GM18502 (cell line): ENCODE data around the gene NTN1.

Experiments used
- ATAC-seq: cut with Tn5 transposase; IDR thresholded peaks from one replicate; pipeline ENCODE4 v1.9.1; 2021; ENCODE audit warnings: mild to moderate bottlenecking; ENCODE audit not compliant: unreplicated experiment, poor library complexity

The NTN1 gene

DNA sequence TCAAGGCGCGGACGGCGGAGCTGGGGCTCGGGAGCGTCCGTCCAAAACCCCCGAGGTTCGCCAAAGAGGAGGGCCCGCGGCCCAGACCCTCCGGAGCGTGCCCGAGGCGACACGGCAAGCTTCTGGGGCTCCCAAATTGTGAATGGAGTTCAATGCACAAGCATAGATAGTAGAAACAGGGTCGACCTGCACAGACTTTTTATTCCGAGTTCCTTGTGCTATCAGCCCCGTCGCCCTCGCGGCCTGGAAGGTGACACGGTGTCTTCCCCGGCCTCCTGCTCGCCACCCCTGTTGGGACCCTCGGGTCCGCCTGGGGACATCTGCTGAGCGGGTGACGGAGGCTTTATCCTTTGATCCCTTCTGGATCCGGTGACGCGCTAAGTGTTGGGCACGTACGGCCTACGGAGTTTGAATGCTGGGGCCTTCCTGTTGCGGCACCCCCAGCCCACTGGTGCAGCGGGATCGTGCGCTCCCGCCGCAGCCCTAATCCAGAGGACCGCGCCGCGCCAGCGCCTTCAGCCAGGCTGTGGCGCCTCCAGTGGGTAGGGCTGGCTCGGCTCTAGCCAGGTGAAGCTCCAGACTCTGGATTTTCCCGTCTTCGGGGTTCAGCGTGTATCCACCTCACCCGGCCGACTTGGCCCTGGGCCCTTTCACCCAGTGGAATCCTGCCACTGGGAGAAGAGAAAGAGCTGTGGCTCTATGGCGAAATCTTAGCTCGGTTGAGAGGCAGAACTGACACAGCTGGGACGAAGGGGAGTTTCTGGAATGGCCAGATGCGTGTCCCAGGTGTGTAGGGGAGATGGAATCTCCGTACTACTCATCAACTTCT, 17.0 kb upstream of the NTN1 start:
- no peak for ATAC-seq

DNA sequence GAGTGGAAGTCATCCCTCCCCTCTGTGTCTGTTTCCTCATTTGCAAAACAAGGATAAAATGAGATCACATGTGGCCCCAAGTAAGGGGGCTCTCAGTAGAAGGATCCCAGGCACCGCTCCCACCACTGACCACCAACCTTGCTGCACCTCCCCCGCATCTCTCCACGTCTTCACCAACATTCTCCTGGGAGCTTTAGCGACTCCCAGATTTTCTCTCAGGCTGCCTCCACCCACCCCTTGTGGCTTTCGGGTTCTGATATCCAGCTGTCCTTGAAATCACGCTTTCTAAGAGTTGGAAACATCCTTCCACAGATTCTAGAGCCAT, 16.4 kb upstream of the NTN1 start:
- ATAC-seq, result no peak

GRCh38 chr17:9006175-9006767, 15.0 kb upstream of the NTN1 start:
- no peak for ATAC-seq

- no peak for ATAC-seq
These were observed 14.1 kb upstream of the NTN1 start for GRCh38 chr17:9007052-9007714.

- ATAC-seq, result no peak
These were observed 12.2 kb upstream of the NTN1 start for GRCh38 chr17:9009096-9009495.

DNA sequence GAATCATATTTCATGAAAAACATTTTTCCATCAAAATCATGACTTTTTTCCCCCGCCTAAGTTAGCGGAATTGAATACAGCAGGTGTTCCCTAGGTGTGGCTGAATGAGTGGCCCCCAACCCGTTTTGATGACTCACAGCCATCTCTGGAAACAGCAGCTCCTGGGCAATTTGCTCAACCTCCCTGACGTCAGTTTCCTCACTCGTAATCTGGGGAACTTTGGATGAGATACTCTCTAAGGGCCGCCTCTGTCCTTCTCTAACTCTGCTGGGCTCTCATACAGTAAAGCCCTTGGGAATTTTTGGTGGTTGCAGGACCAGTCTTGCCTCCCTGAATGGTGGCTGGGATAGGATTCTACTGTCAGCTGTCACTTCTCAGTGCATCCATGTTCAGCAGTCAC, 11.6 kb upstream of the NTN1 start:
- ATAC-seq, result no peak

- ATAC-seq, result no peak
These were observed 10.3 kb upstream of the NTN1 start for GRCh38 chr17:9011001-9011400.

- no peak for ATAC-seq
These were observed 4.3 kb upstream of the NTN1 start for GRCh38 chr17:9016941-9017552.

- ATAC-seq, result no peak
These were observed 2.6 kb upstream of the NTN1 start for GRCh38 chr17:9018726-9019125.

GRCh38 chr17:9020096-9020823, 1.1 kb upstream of the NTN1 start:
- ATAC-seq, result no peak

- ATAC-seq, result peak; percentile 16
These were observed 519 bp upstream of the NTN1 start for GRCh38 chr17:9020824-9021157.

DNA sequence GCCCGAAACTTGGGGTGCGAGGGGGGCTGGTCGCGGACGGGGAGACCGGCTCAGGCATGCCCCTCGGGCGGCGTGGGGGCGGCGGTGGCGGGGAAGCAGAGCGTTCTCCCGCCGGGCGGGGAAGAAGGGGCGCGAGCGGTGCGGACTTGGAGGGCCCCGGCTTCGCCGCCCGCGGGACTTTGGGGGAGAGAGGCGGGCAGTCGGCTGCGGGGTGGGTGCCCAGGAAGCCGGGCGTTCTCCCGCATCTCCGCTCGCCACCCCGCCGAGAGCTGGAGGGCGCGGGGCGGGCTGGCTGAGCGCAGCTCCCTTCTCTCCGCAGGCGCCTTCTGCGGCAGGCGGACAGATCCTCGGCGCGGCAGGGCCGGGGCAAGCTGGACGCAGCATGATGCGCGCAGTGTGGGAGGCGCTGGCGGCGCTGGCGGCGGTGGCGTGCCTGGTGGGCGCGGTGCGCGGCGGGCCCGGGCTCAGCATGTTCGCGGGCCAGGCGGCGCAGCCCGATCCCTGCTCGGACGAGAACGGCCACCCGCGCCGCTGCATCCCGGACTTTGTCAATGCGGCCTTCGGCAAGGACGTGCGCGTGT, 772 bp downstream of the NTN1 start:
- ATAC-seq, result peak; percentile 5

GRCh38 chr17:9022573-9023391, 1.5 kb downstream of the NTN1 start:
- ATAC-seq, result no peak

DNA sequence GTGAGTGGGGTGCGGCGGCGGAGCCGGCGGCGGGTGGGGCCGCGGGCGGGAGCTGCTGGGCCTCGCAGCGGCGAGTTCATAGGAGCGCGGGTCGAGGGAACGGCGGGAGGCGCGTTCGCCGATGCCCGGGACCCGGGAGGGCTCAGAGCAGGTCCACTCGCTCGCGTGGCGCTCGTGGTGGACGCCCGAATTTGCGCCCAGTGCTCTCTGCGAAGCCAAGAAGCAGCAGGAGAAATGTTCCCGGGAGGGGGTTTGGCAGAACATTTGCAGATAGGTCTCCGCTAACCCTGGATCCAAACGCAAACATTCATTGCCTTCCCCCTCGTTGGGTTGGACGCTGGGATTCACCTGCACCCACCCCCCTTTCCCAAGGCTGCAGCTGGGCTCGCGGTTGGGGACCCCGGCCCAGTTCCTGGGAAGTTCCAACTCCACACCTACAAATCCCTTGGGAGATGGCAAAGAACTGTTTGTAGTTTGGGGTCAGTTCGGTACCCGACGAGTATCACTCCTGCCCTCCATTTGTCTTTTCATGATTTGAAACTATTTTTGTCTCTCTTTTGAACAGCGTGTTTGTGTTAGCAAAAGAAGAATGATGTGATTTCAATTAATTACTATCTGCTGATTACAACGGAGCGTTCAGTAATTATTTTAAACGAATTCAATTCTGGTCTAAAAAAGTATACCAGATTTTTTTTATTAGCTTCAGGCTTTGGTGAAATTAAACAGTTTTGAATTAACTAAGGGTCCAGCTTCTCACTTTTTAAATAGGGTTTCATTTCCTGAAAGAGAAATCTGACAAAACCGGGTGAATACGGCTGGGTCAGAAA, 2.3 kb downstream of the NTN1 start:
- ATAC-seq, result no peak

- no peak for ATAC-seq
These were observed 3.2 kb downstream of the NTN1 start for GRCh38 chr17:9024497-9024896.

- ATAC-seq, result no peak
These were observed 5.4 kb downstream of the NTN1 start for GRCh38 chr17:9026741-9027140.

- ATAC-seq, result no peak
These were observed 7.1 kb downstream of the NTN1 start for GRCh38 chr17:9028202-9028987.

DNA sequence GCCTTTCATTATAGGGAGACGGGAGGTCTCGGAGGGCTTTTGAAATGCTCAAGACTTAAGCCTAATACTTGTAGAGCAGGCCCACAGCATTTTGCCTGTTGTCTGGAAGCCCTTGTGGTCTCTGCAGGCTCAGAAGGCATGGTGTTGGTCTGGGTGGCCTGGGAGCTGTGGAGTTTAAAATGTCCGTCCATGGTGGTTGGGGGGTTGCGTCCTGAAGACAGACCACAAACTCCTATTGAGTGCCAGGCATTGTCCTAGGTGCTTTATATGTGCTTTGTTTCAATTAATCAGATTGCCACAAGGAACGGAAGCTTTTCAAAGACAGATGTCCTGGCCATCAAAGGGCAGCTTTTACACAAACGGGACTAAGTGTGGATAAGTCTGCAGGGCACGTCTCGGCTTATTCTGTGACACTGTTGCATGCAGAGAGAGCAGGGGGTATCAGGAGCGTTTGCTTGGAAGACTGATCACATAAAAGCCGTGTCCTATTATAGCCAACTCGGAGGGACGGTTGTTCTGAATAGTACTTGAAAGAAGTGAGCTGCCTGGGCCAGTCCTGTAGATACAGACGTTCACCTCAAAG, 7.8 kb downstream of the NTN1 start:
- ATAC-seq, result no peak
